GM03348 (cell line): ENCODE measurements around the gene KLHDC4.
"Not testable (repeated sequence)": the region's sequence is repeated elsewhere in the genome, so short reads cannot be mapped to it uniquely, and the experiment has no call there.

ENCODE experiments used
- DNase-seq: peaks from one replicate; pipeline ENCODE4 v3.0.0; 2012; ENCODE audit warnings: low spot score

KLHDC4 gene

GRCh38 chr16:87765776-87766484 lies at the start of gene KLHDC4:
Gene KLHDC4, minus strand, starts transcription at chr16:87765986. Its CDS starts 96 bp downstream, at chr16:87765890.
- peak; percentile 95 for DNase-seq

- no peak for DNase-seq
Measured at GRCh38 chr16:87815567-87815966, 49.8 kb upstream of the KLHDC4 start.

- DNase-seq = no peak
Measured at GRCh38 chr16:87812200-87812656, 46.4 kb upstream of the KLHDC4 start.

GRCh38 chr16:87811454-87811853 lies 45.7 kb upstream of the KLHDC4 start:
- DNase-seq = not testable (repeated sequence)

GRCh38 chr16:87809150-87809902 lies 43.5 kb upstream of the KLHDC4 start:
- no peak for DNase-seq

GRCh38 chr16:87808108-87808507 lies 42.3 kb upstream of the KLHDC4 start:
- no peak for DNase-seq

- DNase-seq = peak; percentile 90
Measured at GRCh38 chr16:87806641-87807546, 41.1 kb upstream of the KLHDC4 start.

- DNase-seq = no peak
Measured at GRCh38 chr16:87806261-87806640, 40.5 kb upstream of the KLHDC4 start.

- DNase-seq = no peak
Measured at GRCh38 chr16:87803385-87803784, 37.6 kb upstream of the KLHDC4 start.

- DNase-seq = no peak
Measured at GRCh38 chr16:87802670-87803069, 36.9 kb upstream of the KLHDC4 start.

- DNase-seq = no peak
Measured at GRCh38 chr16:87801679-87802259, 36.0 kb upstream of the KLHDC4 start.

GRCh38 chr16:87800497-87800896 lies 34.7 kb upstream of the KLHDC4 start:
- DNase-seq = no peak

GRCh38 chr16:87795336-87795735 lies 29.6 kb upstream of the KLHDC4 start:
- DNase-seq = no peak

GRCh38 chr16:87794485-87795078 lies 28.8 kb upstream of the KLHDC4 start:
- DNase-seq = no peak

- DNase-seq = no peak
Measured at GRCh38 chr16:87792205-87792565, 26.4 kb upstream of the KLHDC4 start.

- DNase-seq = no peak
Measured at GRCh38 chr16:87791295-87792204, 25.8 kb upstream of the KLHDC4 start.

- DNase-seq = no peak
Measured at GRCh38 chr16:87790292-87791100, 24.7 kb upstream of the KLHDC4 start.

- peak; percentile 55 for DNase-seq
Measured at GRCh38 chr16:87789437-87790291, 23.9 kb upstream of the KLHDC4 start.
